CD4-positive, alpha-beta T cell treated with Interleukin-21 for 1 hour (primary cell): ENCODE data around the gene BAAT.
"Not testable (repeated sequence)": the region's sequence is repeated elsewhere in the genome, so short reads cannot be mapped to it uniquely, and the experiment has no call there.

Source experiments
- DNase-seq: peaks from one replicate; pipeline ENCODE4 v3.0.0-alpha.2; 2020

The BAAT gene

GRCh38 chr9:101384873-101385536 is at the start of gene BAAT:
BAAT (minus strand) TSS chr9:101385006; CDS start chr9:101371404, 13,602 bp downstream.
- DNase-seq, result not testable (repeated sequence)

GRCh38 chr9:101433229-101433628 is 48.4 kb upstream of the BAAT start:
- DNase-seq, result no peak

GRCh38 chr9:101432740-101433139 is 47.9 kb upstream of the BAAT start:
- DNase-seq, result no peak

GRCh38 chr9:101432171-101432570 is 47.4 kb upstream of the BAAT start:
- no peak for DNase-seq

GRCh38 chr9:101429736-101430135 is 44.9 kb upstream of the BAAT start:
- no peak for DNase-seq

- no peak for DNase-seq
Measured at GRCh38 chr9:101428909-101429308, 44.1 kb upstream of the BAAT start.

- no peak for DNase-seq
Measured at GRCh38 chr9:101427957-101428655, 43.3 kb upstream of the BAAT start.

GRCh38 chr9:101427358-101427757 is 42.6 kb upstream of the BAAT start:
- no peak for DNase-seq

GRCh38 chr9:101421653-101422065 is 36.9 kb upstream of the BAAT start:
- no peak for DNase-seq

GRCh38 chr9:101419863-101420262 is 35.1 kb upstream of the BAAT start:
- DNase-seq, result no peak

- DNase-seq, result no peak
Measured at GRCh38 chr9:101418518-101419430, 34.0 kb upstream of the BAAT start.

- no peak for DNase-seq
Measured at GRCh38 chr9:101417977-101418376, 33.2 kb upstream of the BAAT start.

- DNase-seq, result no peak
Measured at GRCh38 chr9:101417389-101417788, 32.6 kb upstream of the BAAT start.

GRCh38 chr9:101415578-101415977 is 30.8 kb upstream of the BAAT start:
- DNase-seq, result no peak

GRCh38 chr9:101414839-101415238 is 30.0 kb upstream of the BAAT start:
- no peak for DNase-seq

GRCh38 chr9:101409079-101409477 is 24.3 kb upstream of the BAAT start:
- DNase-seq, result no peak

- no peak for DNase-seq
Measured at GRCh38 chr9:101408374-101409078, 23.7 kb upstream of the BAAT start.

- no peak for DNase-seq
Measured at GRCh38 chr9:101403516-101404285, 18.9 kb upstream of the BAAT start.

- DNase-seq, result no peak
Measured at GRCh38 chr9:101400120-101400519, 15.3 kb upstream of the BAAT start.

GRCh38 chr9:101399643-101399970 is 14.8 kb upstream of the BAAT start:
- DNase-seq, result no peak

GRCh38 chr9:101398930-101399642 is 14.3 kb upstream of the BAAT start:
- no peak for DNase-seq
